ENCODE results near the gene ACTL7A. TPM values are rescaled to one million over a fixed set of nuclear protein-coding genes. Genes with fewer than 3 reads are reported as not detected.
A peak's percentile ranks its signal among the peaks of the same experiment; 100 is the strongest.

The ACTL7A gene
- total and polyA plus RNA-seq, 2 of the 13 experiments (the other 11 are each of a cell fraction or from before 2014, with no cell fraction given): not detected

DNA sequence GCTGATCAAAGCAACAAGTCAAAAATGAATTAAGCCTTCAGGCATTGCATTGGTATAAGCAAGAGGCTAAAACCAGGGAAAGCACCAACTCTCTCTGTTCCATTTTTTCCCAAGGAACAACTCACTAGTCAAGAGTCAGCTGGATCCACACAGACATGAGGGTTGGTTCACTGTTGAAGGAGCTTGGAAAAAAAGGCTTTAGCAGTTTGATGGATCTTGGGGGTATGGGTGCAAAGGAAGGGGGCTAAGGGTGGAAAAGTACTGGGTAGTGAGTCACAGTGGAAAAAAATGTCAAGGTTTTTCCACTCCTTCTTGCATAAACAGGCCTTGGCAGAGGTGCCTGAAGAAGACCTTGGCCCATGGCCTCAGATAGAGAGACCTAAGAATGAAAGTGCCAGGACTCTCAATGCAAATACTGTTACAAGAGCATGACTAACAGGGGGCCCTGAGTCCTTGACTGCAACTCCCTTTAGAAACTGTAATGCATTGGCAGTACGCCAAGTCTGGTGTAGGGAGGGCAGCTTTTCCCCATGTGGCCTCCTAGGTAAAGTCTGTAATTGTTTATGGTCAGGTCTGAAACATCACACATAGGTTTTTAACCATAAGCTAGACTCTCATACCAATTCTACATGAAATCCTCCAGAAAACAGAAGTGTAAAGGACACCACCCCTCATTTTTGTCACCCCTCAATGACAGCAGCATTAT, 23.7 kb downstream of the ACTL7A start (continued):
- 0 out of 2 replicates have a peak, but pooled peaks have one; percentile 58 for TF ChIP-seq SRF (IDR thresholded peaks at IDR 0.05; ENCODE audit: low read depth, low read length)
- peak; percentile 74 for TF ChIP-seq KDM4B (CRISPR knock-in tag; IDR thresholded peaks at IDR 0.05)
- TF ChIP-seq ZNF24 (IDR thresholded peaks at IDR 0.05): no peak
- no peak for TF ChIP-seq MLLT10 (CRISPR knock-in tag; IDR thresholded peaks at IDR 0.05)
- TF ChIP-seq, protein P1, sequence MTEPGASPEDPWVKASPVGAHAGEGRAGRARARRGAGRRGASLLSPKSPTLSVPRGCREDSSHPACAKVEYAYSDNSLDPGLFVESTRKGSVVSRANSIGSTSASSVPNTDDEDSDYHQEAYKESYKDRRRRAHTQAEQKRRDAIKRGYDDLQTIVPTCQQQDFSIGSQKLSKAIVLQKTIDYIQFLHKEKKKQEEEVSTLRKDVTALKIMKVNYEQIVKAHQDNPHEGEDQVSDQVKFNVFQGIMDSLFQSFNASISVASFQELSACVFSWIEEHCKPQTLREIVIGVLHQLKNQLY (CRISPR knock-in tag; IDR thresholded peaks at IDR 0.05): peak; percentile 95
- TF ChIP-seq ETV6 (CRISPR knock-in tag; conservative IDR thresholded peaks at IDR 0.05): peak; percentile 50; the same call in 1 of the 2 replicates
- peak; percentile 90; the same call in 1 of the 2 replicates for TF ChIP-seq ZKSCAN8 (CRISPR knock-in tag; IDR thresholded peaks at IDR 0.05; ENCODE audit: borderline replicate concordance)
- TF ChIP-seq ZKSCAN1 (IDR thresholded peaks at IDR 0.05; ENCODE audit: low read length): peak; percentile 32; the same call in 1 of the 2 replicates
- peak; percentile 65; the same call in 1 of the 2 replicates for TF ChIP-seq ZFP36L2 (CRISPR knock-in tag; IDR thresholded peaks at IDR 0.05)
- TF ChIP-seq ZNF383 (CRISPR knock-in tag; IDR thresholded peaks at IDR 0.05; ENCODE audit: borderline replicate concordance): no peak
- TF ChIP-seq MIXL1 (CRISPR knock-in tag; IDR thresholded peaks at IDR 0.05): peak; percentile 96
- TF ChIP-seq, protein P2, sequence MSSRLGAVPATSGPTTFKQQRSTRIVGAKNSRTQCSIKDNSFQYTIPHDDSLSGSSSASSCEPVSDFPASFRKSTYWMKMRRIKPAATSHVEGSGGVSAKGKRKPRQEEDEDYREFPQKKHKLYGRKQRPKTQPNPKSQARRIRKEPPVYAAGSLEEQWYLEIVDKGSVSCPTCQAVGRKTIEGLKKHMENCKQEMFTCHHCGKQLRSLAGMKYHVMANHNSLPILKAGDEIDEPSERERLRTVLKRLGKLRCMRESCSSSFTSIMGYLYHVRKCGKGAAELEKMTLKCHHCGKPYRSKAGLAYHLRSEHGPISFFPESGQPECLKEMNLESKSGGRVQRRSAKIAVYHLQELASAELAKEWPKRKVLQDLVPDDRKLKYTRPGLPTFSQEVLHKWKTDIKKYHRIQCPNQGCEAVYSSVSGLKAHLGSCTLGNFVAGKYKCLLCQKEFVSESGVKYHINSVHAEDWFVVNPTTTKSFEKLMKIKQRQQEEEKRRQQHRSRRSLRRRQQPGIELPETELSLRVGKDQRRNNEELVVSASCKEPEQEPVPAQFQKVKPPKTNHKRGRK (CRISPR knock-in tag; IDR thresholded peaks at IDR 0.05): no peak
- TF ChIP-seq, protein P3, sequence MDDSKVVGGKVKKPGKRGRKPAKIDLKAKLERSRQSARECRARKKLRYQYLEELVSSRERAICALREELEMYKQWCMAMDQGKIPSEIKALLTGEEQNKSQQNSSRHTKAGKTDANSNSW (CRISPR knock-in tag; IDR thresholded peaks at IDR 0.05; ENCODE audit: borderline replicate concordance): no peak
- peak; percentile 99; the same call in 1 of the 2 replicates for TF ChIP-seq NFATC3 (CRISPR knock-in tag; IDR thresholded peaks at IDR 0.05)
- TF ChIP-seq ZNF589 (CRISPR knock-in tag; conservative IDR thresholded peaks at IDR 0.05): peak; percentile 63; the same call in 1 of the 2 replicates
- no peak for TF ChIP-seq NAIF1 (CRISPR knock-in tag; IDR thresholded peaks at IDR 0.05; ENCODE audit: borderline replicate concordance)
- 0 out of 2 replicates have a peak, but pooled peaks have one; percentile 73 for TF ChIP-seq SNAPC2 (CRISPR knock-in tag; IDR thresholded peaks at IDR 0.05)
- peak; percentile 59; the same call in 1 of the 2 replicates for TF ChIP-seq ZNF543 (CRISPR knock-in tag; IDR thresholded peaks at IDR 0.05)
- TF ChIP-seq CBX1 (IDR thresholded peaks at IDR 0.05; ENCODE audit: low read depth): peak; percentile 54
- TF ChIP-seq ZNF615 (CRISPR knock-in tag; IDR thresholded peaks at IDR 0.05; ENCODE audit: borderline replicate concordance): 0 out of 2 replicates have a peak, but pooled peaks have one; percentile 63
- TF ChIP-seq, protein P4, sequence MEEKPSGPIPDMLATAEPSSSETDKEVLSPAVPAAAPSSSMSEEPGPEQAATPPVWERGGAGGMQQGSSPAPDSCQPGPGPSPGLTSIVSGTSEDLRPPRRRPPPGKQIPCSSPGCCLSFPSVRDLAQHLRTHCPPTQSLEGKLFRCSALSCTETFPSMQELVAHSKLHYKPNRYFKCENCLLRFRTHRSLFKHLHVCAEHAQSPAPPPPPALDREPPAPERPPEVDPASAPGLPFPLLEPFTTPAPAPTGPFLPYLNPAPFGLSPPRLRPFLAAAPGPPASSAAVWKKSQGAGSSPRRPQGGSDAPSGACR (CRISPR knock-in tag; IDR thresholded peaks at IDR 0.05): 0 out of 2 replicates have a peak, but pooled peaks have one; percentile 55
- peak; percentile 91 for TF ChIP-seq SP5 (CRISPR knock-in tag; IDR thresholded peaks at IDR 0.05; ENCODE audit: borderline replicate concordance, low read depth)
- TF ChIP-seq, protein P5, sequence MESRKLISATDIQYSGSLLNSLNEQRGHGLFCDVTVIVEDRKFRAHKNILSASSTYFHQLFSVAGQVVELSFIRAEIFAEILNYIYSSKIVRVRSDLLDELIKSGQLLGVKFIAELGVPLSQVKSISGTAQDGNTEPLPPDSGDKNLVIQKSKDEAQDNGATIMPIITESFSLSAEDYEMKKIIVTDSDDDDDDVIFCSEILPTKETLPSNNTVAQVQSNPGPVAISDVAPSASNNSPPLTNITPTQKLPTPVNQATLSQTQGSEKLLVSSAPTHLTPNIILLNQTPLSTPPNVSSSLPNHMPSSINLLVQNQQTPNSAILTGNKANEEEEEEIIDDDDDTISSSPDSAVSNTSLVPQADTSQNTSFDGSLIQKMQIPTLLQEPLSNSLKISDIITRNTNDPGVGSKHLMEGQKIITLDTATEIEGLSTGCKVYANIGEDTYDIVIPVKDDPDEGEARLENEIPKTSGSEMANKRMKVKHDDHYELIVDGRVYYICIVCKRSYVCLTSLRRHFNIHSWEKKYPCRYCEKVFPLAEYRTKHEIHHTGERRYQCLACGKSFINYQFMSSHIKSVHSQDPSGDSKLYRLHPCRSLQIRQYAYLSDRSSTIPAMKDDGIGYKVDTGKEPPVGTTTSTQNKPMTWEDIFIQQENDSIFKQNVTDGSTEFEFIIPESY (CRISPR knock-in tag; IDR thresholded peaks at IDR 0.05): peak; percentile 77
- peak; percentile 60; the same call in 1 of the 2 replicates for TF ChIP-seq ZNF292 (CRISPR knock-in tag; IDR thresholded peaks at IDR 0.05; ENCODE audit: borderline replicate concordance, low read depth)
- TF ChIP-seq, protein P6, sequence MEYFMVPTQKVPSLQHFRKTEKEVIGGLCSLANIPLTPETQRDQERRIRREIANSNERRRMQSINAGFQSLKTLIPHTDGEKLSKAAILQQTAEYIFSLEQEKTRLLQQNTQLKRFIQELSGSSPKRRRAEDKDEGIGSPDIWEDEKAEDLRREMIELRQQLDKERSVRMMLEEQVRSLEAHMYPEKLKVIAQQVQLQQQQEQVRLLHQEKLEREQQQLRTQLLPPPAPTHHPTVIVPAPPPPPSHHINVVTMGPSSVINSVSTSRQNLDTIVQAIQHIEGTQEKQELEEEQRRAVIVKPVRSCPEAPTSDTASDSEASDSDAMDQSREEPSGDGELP (IDR thresholded peaks at IDR 0.05; ENCODE audit: borderline replicate concordance, low read depth): peak; percentile 64

Measured in HepG2 (cell line).